HepG2 (cell line): Measurements from ENCODE around the gene NAP1L1. TPM values are rescaled to one million over a fixed set of nuclear protein-coding genes. Genes with fewer than 3 reads are reported as not detected.

ENCODE experiments used
- ATAC-seq: fragments of 200-7000 bp; cut with Tn5 transposase; 3 replicates; pipeline ENCODE4 v1.9.1; 2020; ENCODE audit warnings: mild to moderate bottlenecking, moderate library complexity
- BruUV-seq: library from RNA; stranded (reverse); fragments of 400-500 nt; replicated peaks from 2 replicates; lab custom pipeline; 2021; lab: Mats Ljungman, UMichigan
- CTCF ChIA-PET: fragments of 300-600 bp; formaldehyde crosslinking; extraction: SDS; loops from one replicate; lab custom pipeline; 2021; ENCODE audit warnings: low total read pairs, inconsistent platforms, low intra/inter-chr PET ratio; lab: Yijun Ruan, JAX
- POLR2A ChIA-PET: fragments of 350-600 bp; sonication (Branson Sonifier 250); formaldehyde crosslinking; loops from one replicate; lab custom pipeline; 2020; ENCODE audit warnings: antibody characterized with exemption, inconsistent platforms; lab: Yijun Ruan, JAX
- DNase-seq: peaks from one replicate; pipeline ENCODE4 v3.0.0-alpha.2; 2015; ENCODE audit warnings: low spot score
- FAIRE-seq: peaks from 3 replicates; lab custom pipeline; 2011; peaks lifted over from hg19 to GRCh38; lab: Jason Lieb, UNC
- H2AFZ ChIP-seq: one replicate; pipeline ENCODE4 v1.6.1; 2011; ENCODE audit warnings: low read length, inconsistent platforms
- H3K27ac ChIP-seq: fragments of 300-600 bp; 3 replicates; pipeline ENCODE4 v1.8.0; 2011; ENCODE audit warnings: mixed run types, mild to moderate bottlenecking, mixed read lengths, low read length, inconsistent platforms; ENCODE audit not compliant: insufficient read depth; ENCODE audit errors: extremely low read length
- H3K27me3 ChIP-seq, 2 experiments: fragments of 200-600 bp in 1 of 2; 2 replicates in 1 of 2; 3 replicates in 1 of 2; pipeline versions ENCODE4 v1.6.0 to v1.8.0; 2011; ENCODE audit warnings: low read length in 2 of 2, mild to moderate bottlenecking in 2 of 2, moderate library complexity in 2 of 2, inconsistent platforms in 1 of 2; ENCODE audit not compliant: insufficient read depth in 2 of 2, control insufficient read depth in 1 of 2
- H3K36me3 ChIP-seq, 2 experiments: fragments of 200-600 bp in 1 of 2; replicated peaks in 1 of 2; 2 replicates in 1 of 2; 3 replicates in 1 of 2; pipeline versions ENCODE4 v1.5.1 to v1.8.0; 2011; ENCODE audit warnings: low read length in 2 of 2, inconsistent platforms in 1 of 2; ENCODE audit not compliant: insufficient read depth in 2 of 2, control insufficient read depth in 1 of 2
- H3K4me1 ChIP-seq: 2 replicates; pipeline ENCODE4 v1.5.1; 2012; ENCODE audit warnings: low read length, inconsistent platforms; ENCODE audit not compliant: insufficient read depth
- H3K4me2 ChIP-seq: 2 replicates; pipeline ENCODE4 v1.6.0; 2011; ENCODE audit warnings: low read depth, low read length, inconsistent platforms
- H3K4me3 ChIP-seq, 3 experiments: fragments of 200-600 bp in 1 of 3; sonication (generic), shearing (Covaris generic) in 1 of 3; replicated peaks in 1 of 3; 2 replicates each; pipeline ENCODE4 v1.5.1; 2011 to 2016; ENCODE audit warnings: low read length in 3 of 3, inconsistent platforms in 2 of 3, low read depth in 2 of 3, mild to moderate bottlenecking in 2 of 3, control low read depth in 1 of 3, mixed read lengths in 1 of 3; ENCODE audit not compliant: insufficient read depth in 1 of 3
- H3K79me2 ChIP-seq: one replicate; pipeline ENCODE4 v1.6.1; 2011; ENCODE audit warnings: low read length, inconsistent platforms; ENCODE audit not compliant: insufficient read depth
- H3K9ac ChIP-seq: 2 replicates; pipeline ENCODE4 v1.6.0; 2011; ENCODE audit warnings: mild to moderate bottlenecking, low read depth, low read length, inconsistent platforms; ENCODE audit not compliant: insufficient read depth
- H3K9me3 ChIP-seq: 2 replicates; pipeline ENCODE4 v1.5.1; 2012; ENCODE audit warnings: mild to moderate bottlenecking, low read length
- H4K20me1 ChIP-seq: 2 replicates; pipeline ENCODE4 v1.6.0; 2011; ENCODE audit warnings: inconsistent platforms, mild to moderate bottlenecking, low read length, moderate library complexity; ENCODE audit not compliant: insufficient read depth
- ARHGAP35 ChIP-seq: sonication (generic); formaldehyde crosslinking; IDR thresholded peaks from 2 replicates; pipeline ENCODE4 v1.9.0; 2022; ENCODE audit warnings: mild to moderate bottlenecking, inconsistent platforms, moderate library complexity, missing genetic modification reagents, borderline replicate concordance
- ARNT ChIP-seq: fragments of 450-650 bp; IDR thresholded peaks from 2 replicates; pipeline ENCODE4 v1.6.1; 2017
- ARNT2 ChIP-seq: sonication (generic); formaldehyde crosslinking; IDR thresholded peaks from 2 replicates; pipeline ENCODE4 v1.8.0; 2022; ENCODE audit warnings: mild to moderate bottlenecking, low read depth, missing genetic modification reagents, moderate library complexity
- CHD2 ChIP-seq: IDR thresholded peaks from 2 replicates; pipeline ENCODE4 v1.6.1; 2011; ENCODE audit warnings: low read depth, low read length, improper control_type of control experiment
- HCFC1 ChIP-seq: fragments of 150-350 bp; IDR thresholded peaks from 2 replicates; pipeline ENCODE4 v1.6.1; 2014; ENCODE audit warnings: low read depth, low read length
- HNF4A ChIP-seq: sonication (generic); formaldehyde crosslinking; IDR thresholded peaks from 2 replicates; pipeline ENCODE4 v1.4.0; 2020; ENCODE audit warnings: missing genetic modification reagents
- HNRNPLL ChIP-seq: fragments of 200-400 bp; formaldehyde crosslinking; IDR thresholded peaks from 2 replicates; pipeline ENCODE4 v1.6.1; 2017; ENCODE audit warnings: mild to moderate bottlenecking, low read depth, low read length; ENCODE audit not compliant: poor library complexity, severe bottlenecking
- ISL2 ChIP-seq: sonication (generic); formaldehyde crosslinking; IDR thresholded peaks from 2 replicates; pipeline ENCODE4 v1.5.0; 2020; ENCODE audit warnings: missing genetic modification reagents
- PHF5A ChIP-seq: IDR thresholded peaks from one replicate; pipeline ENCODE4 v1.6.1; 2018; ENCODE audit warnings: low read depth, missing genetic modification reagents; ENCODE audit not compliant: unreplicated experiment
- PRPF4 ChIP-seq: fragments of 200-400 bp; formaldehyde crosslinking; IDR thresholded peaks from 2 replicates; pipeline ENCODE4 v1.6.1; 2016; ENCODE audit warnings: low read length, low read depth; ENCODE audit not compliant: poor library complexity, severe bottlenecking
- TBP ChIP-seq: sonication (generic); formaldehyde crosslinking; IDR thresholded peaks from 2 replicates; pipeline ENCODE4 v1.5.0; 2020; ENCODE audit warnings: missing genetic modification reagents
- TOPORS ChIP-seq: sonication (generic); formaldehyde crosslinking; IDR thresholded peaks from 2 replicates; pipeline ENCODE4 v1.8.0; 2023; ENCODE audit warnings: mild to moderate bottlenecking, missing genetic modification reagents
- U2AF1 ChIP-seq: fragments of 200-400 bp; formaldehyde crosslinking; optimal IDR thresholded peaks from 2 replicates; pipeline ENCODE3; 2017; ENCODE audit warnings: mild to moderate bottlenecking, low read depth, low read length
- ZBTB8A ChIP-seq: sonication (generic); formaldehyde crosslinking; IDR thresholded peaks from 2 replicates; pipeline ENCODE4 v1.4.0; 2020; ENCODE audit warnings: mild to moderate bottlenecking, low read depth, missing genetic modification reagents, borderline replicate concordance
- ZNF138 ChIP-seq: sonication (generic); formaldehyde crosslinking; IDR thresholded peaks from 2 replicates; pipeline ENCODE4 v1.5.0; 2020; ENCODE audit warnings: mild to moderate bottlenecking, low read depth, missing genetic modification reagents
- ZNF749 ChIP-seq: sonication (generic); formaldehyde crosslinking; IDR thresholded peaks from 2 replicates; pipeline ENCODE4 v1.8.0; 2022; ENCODE audit warnings: mild to moderate bottlenecking, missing genetic modification reagents, moderate library complexity, borderline replicate concordance
- ZNF891 ChIP-seq: sonication (generic); formaldehyde crosslinking; IDR thresholded peaks from 2 replicates; pipeline ENCODE4 v1.5.0; 2020; ENCODE audit warnings: mild to moderate bottlenecking, missing genetic modification reagents
- ZSCAN29 ChIP-seq: sonication (generic); formaldehyde crosslinking; conservative IDR thresholded peaks from 2 replicates; pipeline ENCODE4 v1.4.0; 2020; ENCODE audit warnings: mild to moderate bottlenecking, missing genetic modification reagents
- WGBS: methylation state at CpG from one replicate; pipeline ENCODE4 v1.1.6; 2017; ENCODE audit warnings: low lambda C conversion rate; 5-methylcytosine and 5-hydroxymethylcytosine counted together
- in situ Hi-C: cut with HindIII; loops from 2 replicates; pipeline ENCODE4 v1.10.0; 2017; ENCODE audit warnings: low pct_unique_long_range_greater_than_20kb; ENCODE audit not compliant: extremely low pct_ligation_motif_present
- intact Hi-C: fragments of 100-400 bp; cut with micrococcal nuclease; formaldehyde crosslinking; loops from one replicate; pipeline ENCODE4 v1.10.0; 2022; ENCODE audit not compliant: unreplicated experiment
- polyA plus RNA-seq, 8 experiments: library from polyadenylated mRNA; depleted of rRNA in 3 of 8; stranded (reverse) in 7 of 8; unstranded in 1 of 8; fragments of >200 nt; fragmentation: Illumina TruSeq in 4 of 8; extraction: Trizol in 4 of 8; gene quantifications; 2 replicates each; pipeline versions ENCODE4 v1.2.1 to v1.2.3, GENCODE V29; 2011 to 2016; ENCODE audit warnings: low read depth in 4 of 8, missing spikeins in 1 of 8, mixed read lengths in 1 of 8; ENCODE audit not compliant: insufficient read depth in 1 of 8
- total RNA-seq, 5 experiments: library from RNA; depleted of rRNA; stranded (reverse); fragments of >200 nt; fragmentation: Illumina TruSeq; extraction: Trizol; gene quantifications; 2 replicates each; pipeline ENCODE4 v1.2.3, GENCODE V29; 2016; ENCODE audit warnings: low read depth in 1 of 5
- TF ChIP-seq, protein P1 (sequence below): sonication (generic); formaldehyde crosslinking; IDR thresholded peaks from 2 replicates; pipeline ENCODE4 v1.8.0; 2022; ENCODE audit warnings: mild to moderate bottlenecking, missing genetic modification reagents
- TF ChIP-seq, protein P2 (sequence below): sonication (generic); formaldehyde crosslinking; IDR thresholded peaks from 2 replicates; pipeline ENCODE4 v1.9.0; 2022; ENCODE audit warnings: missing genetic modification reagents, mild to moderate bottlenecking, borderline replicate concordance
- TF ChIP-seq, protein P3 (sequence below): IDR thresholded peaks from 2 replicates; pipeline ENCODE4 v1.6.1; 2016; ENCODE audit warnings: missing compliant biosample characterization, missing genetic modification reagents, borderline replicate concordance

NAP1L1 gene
- total and polyA plus RNA-seq, 2 of the 13 experiments (the other 11 are each of a cell fraction or from before 2014, with no cell fraction given): 207 to 309 TPM

DNA sequence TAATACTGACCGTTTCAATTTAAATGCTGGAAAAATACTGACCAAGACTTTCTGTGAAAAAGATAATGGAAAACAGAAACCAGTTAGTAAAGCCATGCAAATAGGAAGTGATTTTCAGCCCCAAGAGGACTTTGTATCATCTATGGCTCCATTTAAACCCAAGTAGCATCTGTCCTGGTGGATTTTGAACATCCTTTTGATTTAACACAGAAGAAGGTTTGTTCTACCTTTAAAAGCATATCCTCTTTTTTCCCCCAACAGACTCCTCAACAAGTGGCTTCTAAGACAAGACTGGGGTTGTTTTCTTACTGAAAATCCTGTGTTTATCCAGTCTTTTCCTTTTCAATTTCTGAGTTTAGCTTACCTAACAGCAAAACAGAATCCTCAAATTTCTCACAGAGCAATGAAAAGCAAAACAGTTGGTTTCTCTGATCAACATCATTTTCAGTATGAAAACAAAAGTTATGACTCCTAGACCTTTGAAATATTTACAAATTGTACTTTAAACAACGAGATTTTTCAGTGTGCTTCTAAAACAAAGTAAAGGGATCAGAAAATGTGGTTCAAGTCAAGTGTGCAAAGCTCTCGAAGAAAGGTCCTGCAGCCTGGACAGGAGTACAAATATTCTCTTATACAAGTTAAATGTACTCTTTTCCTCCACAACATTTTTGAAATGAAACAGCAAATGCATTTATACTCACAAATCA, 55.8 kb downstream of the NAP1L1 start:
- peak; percentile 51 for DNase-seq
- POLR2A ChIA-PET: interaction anchor here (1.5 to 5.9 kb wide), 5 partner anchors 12 to 363 kb away, joined by 4 to 70 read pairs (median 8); no protein-coding TSS in a partner anchor
- H3K4me2 ChIP-seq: peak overlapping the region; percentile 77
- 2% methylated on average over 3 of the region's 3 CpGs for WGBS
- H3K36me3 ChIP-seq: no peaks in the 10 kb centered on the region; a peak in 2 of 5 replicates
- no TSS peak for BruUV-seq
- intact Hi-C loops (loop anchor here (5.0 kb wide), 1 partner anchor 316 kb away; no protein-coding TSS in a partner anchor), in situ Hi-C loops (no loop called here)
- H3K27me3 ChIP-seq: peaks cover 0 to 3% of the 10 kb centered on the region in 2 experiments; a peak in 1 of 5 replicates
- peaks cover 52% of the 10 kb centered on the region for H3K79me2 ChIP-seq
- ATAC-seq: no peak
- H3K27ac ChIP-seq: peak overlapping the region; percentile 95
- H3K9me3 ChIP-seq: no peaks in the 10 kb centered on the region
- peaks cover 51% of the 10 kb centered on the region for H3K4me1 ChIP-seq
- H2AFZ ChIP-seq: no peak overlapping the region
- CTCF ChIA-PET: no interaction called here
- FAIRE-seq: peak; percentile 75
- peak overlapping the region; percentile 95 for H3K9ac ChIP-seq
- H3K4me3 ChIP-seq: peak overlapping the region; percentile 97 to 99 (median 98)
- peaks cover 6% of the 10 kb centered on the region for H4K20me1 ChIP-seq
- TF ChIP-seq ZNF138: no peak
- no peak for TF ChIP-seq TBP (CRISPR knock-in tag)
- no peak for TF ChIP-seq PHF5A
- no peak for TF ChIP-seq HCFC1
- TF ChIP-seq ARNT2 (CRISPR knock-in tag): no peak
- no peak for TF ChIP-seq ZNF749 (CRISPR knock-in tag)
- TF ChIP-seq, protein P1, sequence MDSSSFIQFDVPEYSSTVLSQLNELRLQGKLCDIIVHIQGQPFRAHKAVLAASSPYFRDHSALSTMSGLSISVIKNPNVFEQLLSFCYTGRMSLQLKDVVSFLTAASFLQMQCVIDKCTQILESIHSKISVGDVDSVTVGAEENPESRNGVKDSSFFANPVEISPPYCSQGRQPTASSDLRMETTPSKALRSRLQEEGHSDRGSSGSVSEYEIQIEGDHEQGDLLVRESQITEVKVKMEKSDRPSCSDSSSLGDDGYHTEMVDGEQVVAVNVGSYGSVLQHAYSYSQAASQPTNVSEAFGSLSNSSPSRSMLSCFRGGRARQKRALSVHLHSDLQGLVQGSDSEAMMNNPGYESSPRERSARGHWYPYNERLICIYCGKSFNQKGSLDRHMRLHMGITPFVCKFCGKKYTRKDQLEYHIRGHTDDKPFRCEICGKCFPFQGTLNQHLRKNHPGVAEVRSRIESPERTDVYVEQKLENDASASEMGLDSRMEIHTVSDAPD (CRISPR knock-in tag): no peak
- TF ChIP-seq U2AF1: no peak
- no peak for TF ChIP-seq TOPORS (CRISPR knock-in tag)
- TF ChIP-seq, protein P2, sequence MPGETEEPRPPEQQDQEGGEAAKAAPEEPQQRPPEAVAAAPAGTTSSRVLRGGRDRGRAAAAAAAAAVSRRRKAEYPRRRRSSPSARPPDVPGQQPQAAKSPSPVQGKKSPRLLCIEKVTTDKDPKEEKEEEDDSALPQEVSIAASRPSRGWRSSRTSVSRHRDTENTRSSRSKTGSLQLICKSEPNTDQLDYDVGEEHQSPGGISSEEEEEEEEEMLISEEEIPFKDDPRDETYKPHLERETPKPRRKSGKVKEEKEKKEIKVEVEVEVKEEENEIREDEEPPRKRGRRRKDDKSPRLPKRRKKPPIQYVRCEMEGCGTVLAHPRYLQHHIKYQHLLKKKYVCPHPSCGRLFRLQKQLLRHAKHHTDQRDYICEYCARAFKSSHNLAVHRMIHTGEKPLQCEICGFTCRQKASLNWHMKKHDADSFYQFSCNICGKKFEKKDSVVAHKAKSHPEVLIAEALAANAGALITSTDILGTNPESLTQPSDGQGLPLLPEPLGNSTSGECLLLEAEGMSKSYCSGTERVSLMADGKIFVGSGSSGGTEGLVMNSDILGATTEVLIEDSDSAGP: no peak
- TF ChIP-seq ZBTB8A (CRISPR knock-in tag): no peak
- TF ChIP-seq ARHGAP35: no peak
- TF ChIP-seq ARNT: no peak
- TF ChIP-seq ZSCAN29: no peak
- TF ChIP-seq PRPF4: no peak
- TF ChIP-seq ZNF891 (CRISPR knock-in tag): no peak
- no peak for TF ChIP-seq ISL2 (CRISPR knock-in tag)
- TF ChIP-seq, protein P3, sequence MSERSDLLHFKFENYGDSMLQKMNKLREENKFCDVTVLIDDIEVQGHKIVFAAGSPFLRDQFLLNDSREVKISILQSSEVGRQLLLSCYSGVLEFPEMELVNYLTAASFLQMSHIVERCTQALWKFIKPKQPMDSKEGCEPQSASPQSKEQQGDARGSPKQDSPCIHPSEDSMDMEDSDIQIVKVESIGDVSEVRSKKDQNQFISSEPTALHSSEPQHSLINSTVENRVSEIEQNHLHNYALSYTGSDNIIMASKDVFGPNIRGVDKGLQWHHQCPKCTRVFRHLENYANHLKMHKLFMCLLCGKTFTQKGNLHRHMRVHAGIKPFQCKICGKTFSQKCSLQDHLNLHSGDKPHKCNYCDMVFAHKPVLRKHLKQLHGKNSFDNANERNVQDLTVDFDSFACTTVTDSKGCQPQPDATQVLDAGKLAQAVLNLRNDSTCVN (CRISPR knock-in tag): no peak
- TF ChIP-seq HNF4A (CRISPR knock-in tag): peak; percentile 63
- TF ChIP-seq CHD2: no peak
- no peak for TF ChIP-seq HNRNPLL
